HG02938 (cell line): ENCODE results near the gene SSU72.

Source experiments
- ATAC-seq: cut with Tn5 transposase; IDR thresholded peaks from one replicate; pipeline ENCODE4 v1.9.1; 2021; ENCODE audit warnings: mild to moderate bottlenecking, moderate library complexity; ENCODE audit not compliant: unreplicated experiment

The SSU72 gene

DNA sequence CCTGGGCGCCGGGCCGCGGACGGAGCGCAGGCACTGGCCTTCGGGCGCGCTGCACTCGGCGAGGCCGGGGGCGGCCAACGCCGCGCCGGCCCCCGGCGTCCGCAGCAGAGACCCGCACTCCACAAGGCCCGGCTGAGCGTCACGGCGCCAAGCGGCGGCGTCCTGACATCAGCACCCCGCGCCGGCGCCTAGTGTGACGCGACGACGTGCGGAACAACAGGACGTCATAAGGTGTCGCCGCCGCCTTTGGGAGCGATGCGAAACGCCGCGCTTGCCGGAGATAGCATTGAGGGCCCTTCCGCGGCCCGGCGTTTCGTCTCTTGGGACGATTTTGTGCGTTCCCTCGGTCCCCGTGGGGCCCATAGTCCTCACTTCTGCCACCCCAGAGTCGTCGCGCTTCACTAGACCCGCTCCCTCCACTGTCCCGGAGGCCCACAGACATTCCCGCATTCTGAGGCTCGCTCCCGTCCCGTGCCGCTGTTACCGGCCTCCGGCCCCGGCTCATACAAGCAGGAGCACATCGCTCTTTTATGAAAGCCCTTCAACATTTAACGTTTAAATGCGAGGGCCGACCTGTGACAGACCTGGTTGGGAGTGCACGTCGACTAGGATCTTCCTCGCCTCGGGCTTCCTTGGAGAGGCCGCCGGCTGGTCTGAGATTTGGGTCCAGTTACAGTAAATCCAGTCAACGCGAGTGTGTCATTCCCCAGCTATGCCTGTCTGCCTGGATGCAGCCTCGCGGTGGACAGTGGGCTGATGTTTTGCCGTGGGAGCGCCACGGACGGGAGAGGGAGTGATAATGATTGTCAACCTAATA lies at the start of gene SSU72:
Gene SSU72 (minus strand): TSS at position 143 of the 817 bp plus-strand sequence. CDS start 306 bp downstream, outside the sequence.
- ATAC-seq, result peak; percentile 63

DNA sequence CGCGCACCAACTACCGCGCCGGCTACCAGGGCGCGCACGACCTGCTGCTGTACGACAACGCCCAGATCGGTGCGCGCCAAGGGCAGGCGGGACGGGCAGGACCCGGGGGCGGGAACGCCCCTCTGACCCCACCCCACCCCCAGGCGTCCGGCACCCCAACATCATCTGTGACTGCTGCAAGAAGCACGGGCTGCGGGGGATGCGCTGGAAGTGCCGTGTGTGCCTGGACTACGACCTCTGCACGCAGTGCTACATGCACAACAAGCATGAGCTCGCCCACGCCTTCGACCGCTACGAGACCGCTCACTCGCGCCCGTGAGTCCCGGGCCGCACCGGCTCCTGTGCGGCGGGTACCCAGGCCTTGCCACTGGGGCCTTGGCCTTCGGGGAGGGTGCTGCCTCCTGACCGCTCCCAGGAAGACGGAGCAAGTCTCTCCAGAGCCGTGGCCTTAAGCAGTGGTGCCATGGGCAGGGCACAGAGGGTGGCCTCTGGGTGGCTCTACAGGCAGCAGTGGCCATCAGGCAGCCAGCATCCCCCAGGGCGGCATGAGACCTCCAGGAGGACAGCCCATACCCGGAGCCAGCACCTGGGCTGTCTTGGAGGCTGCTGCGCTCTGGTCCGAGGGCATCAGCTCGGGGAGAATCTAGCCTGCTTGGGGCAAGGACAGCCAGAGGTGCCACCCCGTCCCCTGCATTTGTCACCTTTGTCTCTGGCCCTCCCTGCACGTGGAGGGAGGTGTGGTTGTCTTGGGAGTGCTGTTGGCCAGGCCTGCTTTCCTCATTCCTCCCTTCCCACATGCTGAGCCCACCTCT lies 49.2 kb upstream of the SSU72 start:
- ATAC-seq, result no peak

DNA sequence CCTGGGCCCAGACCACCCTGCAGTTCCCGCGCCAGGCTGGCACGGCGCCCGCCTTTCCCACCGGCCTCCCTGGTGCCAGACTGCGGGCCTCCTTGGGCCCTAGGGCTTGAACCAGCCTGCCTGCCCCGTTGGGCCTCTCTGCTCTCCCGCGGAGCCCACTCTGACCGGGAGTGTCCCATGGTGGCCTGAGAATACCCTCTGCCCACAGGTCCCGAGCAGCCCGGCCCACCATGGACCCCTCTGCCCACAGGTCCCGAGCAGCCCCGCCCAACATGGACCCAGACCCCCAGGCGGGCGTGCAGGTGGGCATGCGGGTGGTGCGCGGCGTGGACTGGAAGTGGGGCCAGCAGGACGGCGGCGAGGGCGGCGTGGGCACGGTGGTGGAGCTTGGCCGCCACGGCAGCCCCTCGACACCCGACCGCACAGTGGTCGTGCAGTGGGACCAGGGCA lies 48.5 kb upstream of the SSU72 start:
- no peak for ATAC-seq

DNA sequence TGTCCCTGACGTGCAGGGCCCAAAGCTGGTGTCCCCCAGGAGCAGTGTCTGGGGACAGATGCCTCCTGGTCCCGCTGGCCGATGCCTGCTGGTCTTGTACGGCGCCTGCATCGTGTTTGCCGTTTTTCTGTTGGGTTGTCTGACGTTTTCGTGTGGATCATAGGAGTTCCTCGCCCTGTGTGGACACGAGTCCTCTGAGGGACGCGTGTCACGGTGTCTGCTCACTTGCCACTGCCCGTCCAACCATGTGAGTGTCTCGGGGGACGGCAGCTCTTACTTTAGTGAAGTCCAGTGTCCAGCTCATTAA lies 48.1 kb upstream of the SSU72 start:
- ATAC-seq, result no peak

DNA sequence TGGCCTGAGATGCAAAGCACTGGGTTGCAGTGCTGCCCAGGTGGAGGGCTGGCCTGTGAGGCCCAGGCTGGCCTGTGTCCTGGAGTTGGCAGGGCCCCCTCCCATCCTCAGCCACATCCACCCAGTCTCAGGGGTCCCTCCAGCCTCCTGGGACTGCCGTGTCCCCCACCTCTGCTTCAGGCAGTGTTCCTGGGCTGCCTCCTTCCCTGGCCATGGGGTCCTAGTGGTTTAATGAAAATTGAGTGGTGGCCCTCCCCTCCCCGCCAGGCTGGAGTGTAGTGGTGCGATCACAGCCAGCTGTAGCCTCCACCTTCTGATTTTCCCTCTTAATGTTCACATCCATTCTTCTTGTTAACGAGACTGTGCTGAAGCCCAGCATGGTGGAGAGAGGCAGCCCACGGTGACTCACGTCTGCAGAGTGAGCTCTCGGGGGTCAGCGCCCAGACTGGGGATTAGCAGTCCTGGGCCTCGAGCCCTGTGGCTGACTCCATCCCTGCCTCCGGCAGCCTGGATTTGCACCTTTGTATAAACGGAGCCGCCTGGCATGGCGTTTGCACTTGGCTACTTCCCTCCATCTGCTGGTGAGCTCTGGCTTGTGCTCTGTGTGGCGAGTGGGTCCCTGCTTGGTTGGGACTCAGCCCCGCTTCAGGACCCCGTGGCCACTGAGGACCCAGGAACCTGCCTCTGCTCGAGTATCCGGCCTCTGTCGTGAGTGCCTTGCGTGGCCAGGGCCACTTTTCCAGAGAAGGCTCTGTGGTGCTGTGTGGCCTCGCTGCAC lies 47.5 kb upstream of the SSU72 start:
- ATAC-seq, result no peak

DNA sequence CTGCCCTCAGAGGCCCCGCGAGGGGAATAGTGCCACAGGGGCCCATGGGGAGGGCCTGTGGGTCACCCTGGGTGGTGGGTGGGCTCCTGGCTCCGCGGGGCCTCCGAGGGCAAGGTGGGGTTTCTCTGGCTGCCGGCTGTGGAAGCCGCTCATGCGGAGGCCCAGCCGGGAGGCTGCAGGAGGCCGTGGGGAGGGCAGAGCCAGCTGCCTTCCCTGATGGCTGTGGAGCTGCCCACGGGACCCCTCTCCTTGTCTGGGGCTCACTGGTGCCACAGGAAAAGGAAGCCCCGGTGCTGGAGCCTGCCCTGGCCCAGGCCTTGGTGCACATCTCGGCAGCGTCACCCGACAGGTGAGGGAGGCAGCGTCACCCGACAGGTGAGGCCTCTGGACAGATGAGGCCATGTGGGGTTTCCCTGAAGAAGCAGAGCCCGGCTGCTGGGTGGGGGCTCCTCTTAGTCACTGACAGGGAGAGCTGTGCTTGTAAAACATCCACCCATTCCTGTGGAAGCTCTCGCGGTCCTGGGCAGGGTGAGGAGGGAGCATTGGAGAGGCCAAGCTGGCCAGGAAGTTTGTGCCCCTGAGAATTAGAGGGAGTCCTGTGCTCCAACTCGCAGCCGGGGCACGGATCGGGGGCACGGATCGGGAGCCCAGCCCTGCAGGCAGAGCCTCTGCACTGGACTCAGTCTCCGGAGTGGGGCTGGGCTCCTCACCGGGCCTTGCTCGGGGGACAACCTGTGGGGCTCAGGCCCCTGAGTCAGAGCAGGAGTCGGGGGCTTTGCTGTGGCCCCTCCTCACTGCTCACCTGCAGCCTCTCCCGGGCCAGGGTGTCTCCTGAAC lies 46.7 kb upstream of the SSU72 start:
- ATAC-seq, result no peak

DNA sequence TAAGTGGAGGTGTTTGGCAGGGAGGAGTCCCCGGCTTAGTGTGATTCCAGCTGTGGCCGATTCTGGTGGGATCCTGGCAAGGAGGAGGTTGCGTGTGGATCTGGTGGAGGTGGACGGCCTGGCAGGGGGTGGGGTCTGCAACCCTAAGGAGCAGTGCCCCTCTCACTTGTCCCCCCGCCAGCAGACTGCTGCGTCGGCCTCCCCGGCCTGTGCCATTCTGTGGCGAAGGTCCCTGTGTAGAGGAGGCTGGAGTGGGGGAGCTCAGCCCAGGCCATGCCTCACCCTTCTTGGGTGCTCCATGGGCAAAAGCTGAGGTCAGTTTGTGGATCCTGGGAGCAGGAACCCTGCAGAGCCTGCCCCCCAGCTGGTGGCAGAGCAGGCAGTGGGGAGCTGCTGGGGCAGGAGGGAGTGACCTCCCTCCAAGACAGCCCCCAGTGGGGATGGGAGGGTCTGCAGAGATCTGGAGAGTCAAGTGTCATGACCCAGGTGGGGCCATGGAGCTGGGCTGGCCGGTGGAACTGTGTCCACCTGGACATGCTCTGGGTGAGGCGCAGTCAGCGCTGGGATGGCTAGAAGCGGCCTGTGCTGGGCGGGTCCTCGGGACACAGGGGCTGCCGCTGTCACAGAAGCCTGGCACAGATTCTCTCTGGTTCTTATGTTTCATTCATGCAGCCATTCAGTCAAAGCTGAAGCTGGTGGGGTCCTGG lies 45.9 kb upstream of the SSU72 start:
- ATAC-seq, result no peak

DNA sequence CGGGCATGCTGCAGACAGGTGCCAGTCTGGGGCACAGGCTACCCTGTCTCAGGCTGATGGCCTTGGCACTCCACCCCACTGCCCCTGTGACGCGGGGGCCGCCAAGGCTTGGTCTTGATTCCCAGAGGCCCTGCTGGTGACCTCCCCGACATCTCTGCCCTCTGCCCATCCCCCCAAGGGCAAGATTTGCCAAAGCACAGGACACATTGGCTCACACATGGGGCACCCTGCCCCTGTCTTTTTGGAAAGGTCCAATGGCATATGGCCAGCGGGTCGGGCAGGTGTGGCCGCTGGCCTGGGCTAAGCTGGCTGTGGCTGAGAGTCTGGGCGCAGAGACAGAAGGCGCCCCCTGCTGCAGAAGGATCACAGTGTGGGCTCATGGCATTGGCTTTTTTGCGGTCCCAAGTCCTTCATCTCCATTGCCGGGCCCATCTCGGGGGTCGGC lies 45.3 kb upstream of the SSU72 start:
- ATAC-seq, result no peak

DNA sequence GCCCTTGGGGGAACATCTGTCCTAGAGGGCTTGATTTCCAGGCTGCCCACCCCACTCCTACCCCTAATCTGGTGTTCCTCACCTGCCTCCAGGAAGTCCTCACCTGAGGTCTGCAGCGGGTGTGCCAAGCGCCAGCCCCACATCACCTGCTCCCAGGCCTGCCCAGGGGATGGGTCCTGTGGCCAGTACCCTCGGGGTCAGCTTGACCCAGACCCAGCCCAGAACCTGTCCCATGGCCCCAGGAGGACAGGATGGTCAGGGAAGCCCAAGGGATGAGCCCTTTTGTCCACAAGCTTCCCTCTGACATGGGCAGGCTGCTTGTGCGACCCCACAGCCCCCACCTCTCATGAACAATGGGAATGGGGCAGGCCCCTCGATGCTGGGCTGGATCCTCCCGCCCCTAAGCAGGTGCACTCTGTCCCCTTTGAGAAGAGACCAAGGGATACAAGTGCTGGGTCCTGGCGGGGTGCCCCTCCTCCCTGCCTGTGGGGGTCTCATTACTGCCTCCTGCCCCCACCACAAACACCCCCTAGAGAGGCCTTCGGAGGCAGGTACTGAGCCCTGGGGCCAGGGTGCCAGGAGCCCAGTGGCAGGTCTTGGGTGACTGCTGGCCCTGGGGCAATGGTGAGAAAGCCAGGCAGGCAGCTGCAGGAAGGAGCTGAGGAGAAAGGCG lies 43.9 kb upstream of the SSU72 start:
- no peak for ATAC-seq

DNA sequence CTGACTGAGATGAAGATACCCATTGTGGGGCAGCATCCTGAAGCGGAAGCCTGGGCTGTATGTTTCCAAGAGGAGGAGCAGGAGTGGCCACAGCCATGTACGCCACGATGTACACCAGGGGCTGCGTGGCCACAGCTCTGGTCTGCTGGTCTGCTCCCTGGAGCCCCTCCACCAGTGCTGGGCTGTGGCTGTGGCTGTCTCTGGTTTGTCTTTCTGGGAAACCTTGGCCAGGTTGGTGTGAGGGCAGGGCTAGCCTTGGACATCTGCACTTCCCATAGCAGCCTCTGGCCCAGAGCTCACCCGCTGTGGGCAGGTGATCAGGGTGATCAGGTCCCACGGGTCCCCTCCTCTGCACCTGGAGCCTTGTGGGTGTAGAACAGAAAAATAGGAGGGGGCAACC lies 43.3 kb upstream of the SSU72 start:
- ATAC-seq, result no peak

DNA sequence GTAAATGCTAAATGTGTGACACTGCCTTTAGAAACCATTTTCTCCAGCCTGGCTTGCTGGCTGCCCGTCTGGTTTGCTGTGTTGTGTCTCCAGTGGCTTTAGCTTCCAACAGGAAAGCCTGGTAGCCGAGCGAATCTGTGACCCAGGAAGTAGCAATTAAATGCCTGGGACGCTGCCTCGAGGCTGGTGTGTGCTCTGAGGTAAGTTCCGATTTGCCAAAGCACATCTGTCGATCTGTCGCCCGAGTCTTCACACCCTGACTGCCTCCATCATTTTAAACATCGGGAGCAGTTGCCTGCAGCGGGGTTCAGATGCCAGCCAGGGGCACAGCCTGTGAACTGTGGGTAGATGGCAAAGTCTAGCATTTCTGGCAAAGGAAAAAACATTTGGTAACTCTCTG lies 42.9 kb upstream of the SSU72 start:
- ATAC-seq, result no peak

DNA sequence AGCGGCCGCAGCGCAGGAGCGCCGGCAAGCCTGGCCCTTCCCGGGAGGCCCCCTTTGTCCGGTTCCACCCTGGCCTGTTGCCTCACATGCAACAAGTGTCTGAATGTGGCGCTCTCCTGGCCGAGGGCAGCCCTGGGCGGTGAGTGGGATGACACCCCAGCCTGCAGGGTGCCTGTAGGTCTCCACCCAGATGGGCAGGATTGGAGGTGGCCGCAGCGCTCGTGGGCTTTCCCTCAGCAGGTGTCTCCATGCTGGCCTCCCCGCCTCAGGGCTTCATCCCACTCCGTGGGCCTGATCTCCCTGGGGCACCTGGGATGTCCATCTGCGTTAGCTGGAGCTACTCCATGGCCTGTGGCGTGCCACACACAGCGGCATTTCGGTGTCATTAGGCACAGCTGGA lies 42.2 kb upstream of the SSU72 start:
- ATAC-seq, result no peak

DNA sequence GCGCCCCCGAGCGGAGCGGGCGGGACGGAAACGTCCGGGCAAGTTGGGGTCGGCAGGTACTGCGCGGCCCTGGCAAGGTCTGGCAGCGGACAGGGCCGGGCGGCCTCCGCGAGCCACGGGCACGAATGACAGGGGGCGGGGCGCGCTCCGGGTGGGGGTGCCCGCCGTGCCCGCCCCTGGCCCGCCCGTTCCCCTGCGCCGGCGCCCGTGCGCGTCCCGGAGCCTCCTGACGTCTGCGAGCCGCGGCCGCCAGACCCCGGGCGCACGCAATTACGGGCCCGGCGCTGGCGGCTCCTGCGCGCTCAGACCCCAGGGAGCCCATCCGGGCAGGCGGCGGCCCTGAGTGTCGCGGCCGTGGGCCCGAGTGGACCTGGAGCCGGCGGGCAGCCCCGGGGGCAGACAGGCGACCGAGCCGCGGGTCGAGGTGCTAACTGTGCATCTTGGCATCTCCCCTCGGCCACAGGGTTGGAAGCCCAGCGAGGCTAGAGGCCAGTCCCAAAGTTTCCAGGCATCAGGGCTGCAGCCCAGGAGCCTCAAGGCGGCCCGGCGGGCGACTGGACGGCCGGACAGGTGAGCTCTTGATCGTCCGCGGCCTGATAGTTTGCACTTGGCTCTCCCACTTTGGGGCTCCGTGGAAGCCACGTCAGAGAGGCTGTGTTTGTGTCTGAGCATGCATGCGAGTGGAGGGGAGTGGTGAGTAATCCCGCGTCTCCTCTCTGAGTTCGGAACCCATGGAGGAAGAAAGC lies 41.6 kb upstream of the SSU72 start:
- peak; percentile 18 for ATAC-seq

DNA sequence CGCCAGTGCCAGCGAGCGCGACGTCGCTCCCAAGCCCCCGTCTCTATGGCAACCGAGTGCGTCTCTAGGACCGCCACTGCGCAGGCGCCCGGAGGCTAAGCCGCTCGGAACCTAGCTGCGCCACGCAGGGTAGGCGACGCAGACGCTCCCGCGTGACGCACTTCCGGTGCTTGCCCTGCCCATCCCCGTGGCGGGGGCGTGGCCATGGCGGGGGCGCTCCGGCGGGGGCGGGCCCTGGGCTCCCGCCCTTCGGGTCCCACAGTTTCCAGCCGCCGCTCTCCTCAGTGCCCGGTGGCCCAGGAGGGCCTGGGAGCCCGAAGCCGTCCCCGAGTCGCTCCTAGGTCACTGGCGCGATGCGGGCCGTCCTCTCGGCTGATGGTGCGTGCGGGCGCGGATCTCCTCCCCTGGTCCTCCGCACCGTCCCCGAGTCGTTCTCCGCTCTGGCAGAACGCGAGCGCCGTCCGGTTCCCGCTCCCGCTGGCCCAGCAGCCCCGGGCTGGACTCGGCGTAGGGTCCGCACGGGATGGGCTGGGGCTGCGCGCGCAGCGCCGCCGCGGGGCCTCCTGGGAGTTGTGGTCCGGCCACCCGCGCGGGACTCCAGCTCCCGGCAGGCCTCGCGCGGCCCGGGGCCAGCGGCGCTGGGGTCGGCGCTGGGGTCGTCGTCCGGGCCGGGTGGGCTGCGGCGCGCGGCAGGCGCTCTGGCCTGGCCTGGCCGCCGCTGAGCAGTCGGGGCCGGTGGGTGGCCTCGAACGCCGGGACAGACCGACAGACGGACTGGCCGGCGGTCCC lies 40.8 kb upstream of the SSU72 start, which contains the start of gene MIB2:
Gene MIB2 (plus strand): TSS at position 245 of the 789 bp plus-strand sequence. CDS start 7,953 bp downstream, outside the sequence.
- ATAC-seq, result peak; percentile 84

DNA sequence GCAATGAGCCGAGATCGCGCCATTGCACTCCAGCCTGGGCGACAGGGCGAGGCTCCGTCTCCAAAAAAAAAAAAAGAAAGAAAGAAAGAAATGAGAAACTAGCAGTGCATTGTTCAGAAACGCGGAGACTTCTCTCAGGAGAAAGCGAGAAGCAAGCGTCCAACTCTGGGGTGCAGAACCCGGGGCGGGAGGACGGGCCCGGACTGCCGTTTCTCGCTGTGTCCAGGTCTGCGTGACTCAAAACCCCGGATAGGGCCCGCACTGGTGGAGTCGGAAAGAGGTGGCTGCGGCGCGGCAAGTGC lies 40.2 kb upstream of the SSU72 start:
- no peak for ATAC-seq

DNA sequence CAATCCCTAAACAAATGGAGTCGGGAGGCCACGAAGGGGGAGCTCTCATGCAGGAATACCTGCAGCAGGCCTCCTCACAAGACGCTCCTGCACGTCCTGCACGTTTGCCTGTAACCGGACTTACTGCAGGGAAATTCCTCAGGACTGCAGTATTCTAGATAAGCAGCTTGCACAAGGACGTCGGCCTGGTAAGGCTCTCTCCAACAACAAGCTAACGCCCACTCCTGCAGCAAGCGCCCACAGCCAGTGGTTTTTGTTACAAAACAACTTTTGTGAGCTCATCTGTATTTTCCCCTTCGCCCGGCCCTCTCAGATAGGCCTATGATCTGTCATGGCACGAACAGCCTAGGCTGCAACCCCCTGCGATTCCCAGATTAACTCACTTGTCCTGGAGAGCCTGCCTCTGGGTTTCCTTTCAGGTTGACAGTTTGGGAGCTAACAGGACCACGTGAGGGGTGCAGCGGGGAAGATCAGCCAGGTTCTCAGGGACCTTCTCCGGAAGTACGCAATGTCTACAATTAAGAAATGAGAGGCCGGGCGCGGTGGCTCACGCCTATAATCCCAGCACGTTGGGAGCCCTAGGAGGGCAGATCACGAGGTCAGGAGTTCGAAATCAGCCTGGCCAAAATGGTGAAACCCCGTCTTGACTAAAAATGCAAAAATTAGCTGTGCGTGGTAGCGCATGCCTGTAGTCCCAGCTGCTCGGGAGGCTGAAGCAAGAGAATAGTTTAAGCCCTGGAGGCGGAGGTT lies 39.7 kb upstream of the SSU72 start:
- ATAC-seq, result no peak

DNA sequence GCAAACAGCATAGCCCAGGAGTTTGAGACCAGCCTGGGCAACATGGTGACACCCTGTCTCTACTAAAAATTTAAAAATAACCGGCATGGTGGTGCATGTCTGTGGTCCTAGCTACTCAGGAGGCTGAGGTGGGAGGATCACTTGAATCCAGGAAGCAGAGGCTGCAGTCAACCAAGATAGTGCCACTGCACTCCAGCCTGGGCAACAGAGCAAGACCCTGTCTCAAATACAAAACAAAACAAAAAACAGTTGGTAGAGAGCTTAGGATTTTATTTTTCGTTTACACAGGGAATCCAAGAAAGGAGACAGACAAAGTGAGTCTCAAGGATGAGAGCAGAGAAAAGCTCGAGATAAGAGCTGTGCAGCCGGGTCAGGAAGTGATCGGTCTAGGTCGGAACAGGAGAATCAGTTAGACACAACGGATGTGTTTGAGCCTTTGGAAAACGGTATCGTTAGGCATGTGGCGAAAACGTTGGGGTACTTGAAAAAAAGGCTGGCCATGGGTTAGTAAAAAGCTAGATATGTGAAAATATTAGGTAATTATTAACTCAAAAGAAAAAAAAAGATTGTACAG lies 38.9 kb upstream of the SSU72 start:
- no peak for ATAC-seq
